NCI-H526 (cell line): ENCODE measurements around the gene MMAB.

Experiments
- DNase-seq, 2 experiments: peaks; one replicate each; lab custom pipeline; 2025; lab: John Stamatoyannopoulos, UW

MMAB gene

GRCh38 chr12:109583733-109584132 lies 10.4 kb upstream of the MMAB start:
- DNase-seq, result peak in 1 of 2 experiments; percentile 32

- DNase-seq, result no peak
These were observed 9.3 kb upstream of the MMAB start for GRCh38 chr12:109582636-109583035.

GRCh38 chr12:109581856-109582255 lies 8.6 kb upstream of the MMAB start:
- no peak for DNase-seq

DNA sequence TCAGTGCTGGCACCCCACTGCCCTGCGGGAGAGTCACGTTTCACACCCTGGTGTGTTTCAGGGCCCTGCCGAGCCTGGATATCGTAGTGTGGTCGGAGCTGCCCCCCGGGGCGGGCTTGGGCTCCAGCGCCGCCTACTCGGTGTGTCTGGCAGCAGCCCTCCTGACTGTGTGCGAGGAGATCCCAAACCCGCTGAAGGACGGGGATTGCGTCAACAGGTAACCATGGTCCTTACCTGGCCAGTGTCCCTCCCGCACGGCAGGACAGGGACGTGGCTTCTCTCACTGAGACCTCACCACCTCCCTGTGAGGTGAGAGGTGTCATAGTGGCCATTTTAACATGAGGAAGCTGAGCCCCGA lies 8.0 kb upstream of the MMAB start:
- DNase-seq, result no peak

DNA sequence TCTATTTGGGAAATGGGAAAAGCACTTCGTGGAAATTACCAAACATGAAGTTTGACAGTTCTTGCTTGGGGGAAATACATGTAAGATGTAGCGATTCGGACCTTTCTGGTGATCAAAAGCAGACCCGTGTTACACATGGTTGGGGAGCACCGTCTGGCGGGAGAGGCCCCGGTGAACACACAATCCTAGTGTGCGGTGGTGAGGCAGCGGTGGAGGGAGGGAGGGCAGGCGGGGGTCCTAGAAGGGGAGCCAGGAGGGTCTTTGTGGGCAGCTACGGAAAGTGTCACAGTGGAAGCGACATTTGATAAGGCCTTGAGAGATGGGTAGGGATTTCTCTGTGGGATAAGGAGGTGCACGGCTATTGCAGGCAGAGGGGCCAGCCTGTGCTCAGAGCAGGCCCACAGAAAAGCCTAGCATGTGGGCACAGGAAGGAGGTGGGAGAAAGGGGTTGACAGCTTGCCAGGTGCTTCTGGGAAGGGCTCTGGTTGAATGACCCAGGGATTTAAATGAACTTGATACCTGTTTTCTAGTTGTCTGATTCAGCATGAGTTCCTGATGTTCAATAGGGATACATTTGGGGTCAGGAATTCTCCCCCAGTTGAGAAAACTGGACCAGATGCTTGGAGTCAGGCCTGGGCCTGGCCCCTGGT lies 7.5 kb upstream of the MMAB start:
- DNase-seq, result no peak

- DNase-seq, result no peak
These were observed 7.0 kb upstream of the MMAB start for GRCh38 chr12:109580272-109580671.

GRCh38 chr12:109579639-109580038 lies 6.3 kb upstream of the MMAB start:
- DNase-seq, result no peak

GRCh38 chr12:109578330-109578927 lies 5.1 kb upstream of the MMAB start:
- DNase-seq, result no peak

GRCh38 chr12:109577311-109577710 lies 4.0 kb upstream of the MMAB start:
- DNase-seq, result no peak

- no peak for DNase-seq
These were observed 2.4 kb upstream of the MMAB start for GRCh38 chr12:109575683-109576082.

DNA sequence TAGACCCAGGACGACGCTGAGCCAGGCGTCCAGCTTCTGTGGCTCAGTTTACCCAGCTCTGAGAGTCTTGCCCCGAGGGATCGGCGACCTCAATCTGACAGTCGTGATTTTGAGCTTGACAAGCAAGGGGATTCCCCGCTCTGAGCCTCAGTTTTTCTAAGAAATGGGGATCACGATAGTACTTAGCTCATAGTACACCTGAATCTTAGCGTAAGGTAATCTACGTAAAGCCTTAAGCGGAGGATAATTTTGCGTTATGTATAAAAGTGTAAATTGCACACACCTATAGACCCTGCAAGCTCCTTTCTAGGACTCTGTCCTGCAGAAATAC lies 575 bp upstream of the MMAB start:
- no peak for DNase-seq

DNA sequence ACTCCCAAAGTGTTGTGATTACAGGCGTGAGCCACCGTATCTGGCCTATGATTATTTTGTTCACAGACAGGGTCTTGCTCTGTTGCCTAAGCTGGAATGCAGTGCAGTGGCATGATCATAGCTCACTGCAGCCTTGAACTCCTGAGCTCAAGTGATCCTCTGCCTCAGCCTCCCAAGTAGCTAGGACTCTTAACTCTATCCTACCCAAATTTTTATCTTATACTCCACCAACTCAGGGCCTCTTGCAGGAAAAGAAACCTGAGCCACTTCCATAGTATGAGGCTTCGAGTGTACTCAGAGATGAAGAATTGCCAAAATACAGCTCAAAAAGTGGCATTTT lies 828 bp downstream of the MMAB start:
- DNase-seq, result no peak

GRCh38 chr12:109571773-109572505 lies 1.4 kb downstream of the MMAB start:
- no peak for DNase-seq

DNA sequence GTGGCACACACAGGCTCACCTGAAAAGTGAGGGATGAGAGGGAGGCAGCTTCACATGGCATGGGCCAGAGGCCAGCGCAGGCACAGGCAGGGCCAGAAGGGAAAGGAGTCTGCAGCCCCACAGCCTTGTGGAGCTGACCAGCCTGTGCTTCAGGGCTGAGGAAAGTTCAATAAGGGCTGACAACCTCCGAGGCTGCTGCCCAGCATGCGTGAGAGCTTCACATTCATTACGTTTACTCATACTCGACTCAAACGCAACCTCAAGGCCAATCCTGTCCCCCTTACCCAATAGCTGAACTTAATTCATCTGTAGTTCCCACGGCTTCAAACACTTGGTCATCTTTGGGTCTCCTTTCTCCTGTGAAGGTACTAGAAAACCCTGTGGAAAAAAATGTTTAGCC lies 4.8 kb downstream of the MMAB start:
- DNase-seq, result no peak

DNA sequence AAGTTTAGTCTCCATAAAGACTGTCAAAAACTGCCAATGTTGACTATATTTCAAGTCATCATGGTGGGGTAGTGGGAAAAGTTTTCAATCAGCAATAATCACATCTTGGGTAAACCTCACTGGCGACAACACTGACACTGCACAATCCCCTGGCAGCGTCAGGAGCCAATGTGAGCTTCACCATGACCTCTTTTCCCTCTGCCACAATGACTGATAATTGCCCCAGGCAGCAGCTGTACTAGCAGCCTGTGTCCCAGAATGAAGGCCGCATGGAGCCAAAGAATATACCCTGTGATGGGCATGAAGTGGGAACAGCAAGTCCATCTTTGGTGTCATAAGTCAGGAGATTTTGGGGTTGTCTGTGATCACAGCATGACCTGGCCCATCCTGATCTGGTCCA lies 5.3 kb downstream of the MMAB start:
- DNase-seq, result no peak

- no peak for DNase-seq
These were observed 6.0 kb downstream of the MMAB start for GRCh38 chr12:109567296-109567695.

- DNase-seq, result no peak
These were observed 6.9 kb downstream of the MMAB start for GRCh38 chr12:109566424-109566823.

DNA sequence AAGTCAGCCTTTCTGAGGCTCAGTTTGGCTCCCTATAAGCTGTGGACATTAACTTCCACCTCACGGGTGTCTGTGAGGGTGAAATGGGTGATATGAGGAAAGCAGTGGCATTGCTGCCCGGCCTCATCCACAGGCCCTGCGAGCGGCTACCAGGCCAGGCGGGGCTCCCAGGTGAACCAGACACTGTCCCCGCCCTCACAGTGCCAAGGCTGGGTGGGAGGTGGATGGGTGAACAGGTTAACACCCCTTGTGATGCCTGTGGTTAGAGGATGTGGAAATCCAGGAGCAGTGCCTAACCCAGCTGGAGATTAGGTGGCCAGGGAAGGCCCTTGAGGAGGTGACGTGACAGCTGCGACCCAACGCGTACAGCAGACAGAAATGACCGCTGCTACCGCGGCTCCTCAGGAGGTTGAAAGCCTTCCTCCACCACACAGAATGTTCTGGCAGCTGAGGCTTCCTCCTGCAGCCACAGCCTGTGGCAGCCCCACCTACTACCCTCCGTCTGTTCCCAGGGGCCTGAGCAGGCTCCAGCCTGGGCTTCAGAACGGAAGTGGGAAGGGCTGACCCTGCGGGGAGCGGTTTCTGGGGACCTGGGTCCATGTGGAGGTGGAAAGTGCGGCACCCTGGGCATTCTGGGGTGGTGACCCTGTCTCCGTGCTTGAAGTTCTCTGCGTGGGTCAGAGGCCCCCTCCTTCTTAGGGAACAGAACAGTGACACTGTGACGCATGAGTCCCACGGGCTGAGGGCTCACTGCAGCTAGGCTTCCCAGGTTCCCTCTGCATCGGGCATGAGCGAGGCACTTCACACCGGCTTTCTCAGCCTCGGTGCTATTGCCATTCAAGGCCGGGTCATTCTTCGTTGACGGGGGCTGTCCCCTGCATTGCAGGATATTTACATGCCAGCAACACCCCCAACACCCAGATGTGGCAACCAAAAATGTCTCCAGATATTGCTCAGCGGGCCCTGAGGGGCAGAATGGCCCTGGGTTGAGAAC lies 9.7 kb downstream of the MMAB start:
- no peak for DNase-seq

DNA sequence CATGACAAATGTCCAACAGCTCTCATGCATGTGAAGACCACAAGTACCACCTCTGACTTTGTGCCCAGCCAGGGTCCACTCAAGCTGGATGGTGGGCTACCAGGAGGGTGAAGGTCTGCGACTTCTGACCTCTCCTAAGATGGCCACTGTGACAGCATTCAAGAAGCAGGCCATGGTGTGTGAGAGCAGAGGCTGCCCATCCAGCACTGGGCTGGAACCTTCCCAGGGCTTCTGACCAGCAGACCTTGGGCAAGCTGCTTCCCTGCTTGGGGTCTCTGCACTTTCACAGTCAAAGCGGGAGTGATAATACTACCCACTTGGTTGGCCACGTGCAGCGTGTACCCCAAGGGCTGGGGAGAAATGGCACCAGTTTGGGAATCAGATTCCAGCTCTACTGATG lies 10.4 kb downstream of the MMAB start:
- DNase-seq, result no peak

DNA sequence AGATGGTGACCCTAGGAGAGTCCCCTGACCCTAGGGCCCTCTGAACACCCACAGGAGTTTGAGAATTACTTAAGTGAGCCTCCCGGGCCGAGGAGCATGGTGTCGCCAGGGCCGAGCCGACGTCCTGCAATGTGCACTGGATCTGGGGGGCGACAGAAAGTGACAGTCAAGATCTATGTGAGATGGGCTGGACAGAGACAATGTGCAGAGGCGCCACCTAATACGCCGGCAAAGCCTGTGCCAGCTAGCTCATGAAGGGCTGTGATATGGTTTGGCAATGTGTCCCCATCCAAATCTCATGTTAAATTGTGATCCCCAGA lies 11.6 kb downstream of the MMAB start:
- no peak for DNase-seq

DNA sequence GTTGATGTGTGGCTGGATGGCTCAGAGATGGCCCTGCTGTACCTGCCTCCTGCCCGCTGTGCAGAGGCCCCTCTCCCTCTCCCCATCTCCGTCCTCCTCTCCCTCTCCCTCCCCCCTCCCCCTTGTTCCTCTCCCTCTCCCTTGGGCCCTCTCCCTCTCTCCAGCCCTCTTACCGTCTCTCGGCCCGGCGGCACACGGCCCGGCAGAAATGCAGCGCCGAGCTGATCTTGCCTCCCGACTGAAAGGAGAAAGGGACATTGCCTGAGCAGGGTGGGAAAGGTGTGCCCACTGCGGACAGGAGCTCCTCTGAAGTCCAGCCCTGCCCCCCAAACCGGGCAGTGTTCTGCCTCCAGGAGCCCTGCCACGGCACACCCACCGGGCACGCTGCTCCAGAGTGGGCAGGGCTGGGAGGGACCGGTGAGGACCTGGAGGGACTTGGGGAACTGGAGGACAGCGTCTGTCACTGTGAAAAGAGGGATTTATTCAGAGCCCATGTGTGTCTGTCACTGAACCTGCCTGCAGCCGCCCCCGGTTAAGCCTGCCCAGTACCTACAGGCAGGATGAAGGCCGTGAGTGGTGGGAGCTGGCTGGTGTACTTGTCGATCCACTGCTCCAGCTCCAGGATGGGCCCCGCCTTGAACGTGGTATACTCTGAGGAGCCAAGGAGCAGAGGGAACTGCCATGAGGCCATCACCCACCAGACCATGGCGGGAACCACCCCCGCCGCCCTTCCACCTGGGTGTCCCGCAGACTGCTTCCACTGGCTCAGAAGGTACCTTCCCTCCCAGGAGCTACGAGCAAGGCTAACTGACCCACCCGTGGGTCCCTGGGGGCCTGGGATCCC lies 12.2 kb downstream of the MMAB start:
- no peak for DNase-seq

DNA sequence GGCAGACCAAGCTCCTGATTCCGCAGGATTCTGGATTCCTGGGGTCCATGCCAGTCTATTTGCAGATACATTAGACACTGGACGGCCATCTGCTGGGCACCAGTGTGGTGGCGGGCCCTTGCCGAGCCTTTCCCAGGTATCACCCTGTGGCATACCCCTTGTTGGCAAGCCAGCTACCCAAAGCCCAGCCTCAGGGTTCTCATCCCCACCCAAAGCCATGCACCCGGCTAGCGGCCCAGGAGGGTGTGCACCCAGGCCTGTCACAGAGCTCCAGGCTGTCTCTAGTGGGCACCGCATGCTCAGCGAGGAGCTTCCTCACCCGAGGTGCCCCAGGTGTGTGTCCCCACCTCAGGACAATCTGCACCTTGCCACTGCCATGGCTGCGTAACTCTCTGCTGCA lies 13.7 kb downstream of the MMAB start:
- no peak for DNase-seq
